Endothelial cell of umbilical vein (primary cell): ENCODE results near the gene SOX18.

Source experiments
- CTCF ChIP-seq, 2 donors: IDR thresholded peaks; 1 replicate in 1 of 2; 2 replicates in 1 of 2; pipeline ENCODE4 v1.5.1; 2011; ENCODE audit warnings: low read length in 2 of 2, mild to moderate bottlenecking in 2 of 2, moderate library complexity in 2 of 2, control low read depth in 1 of 2, inconsistent platforms in 1 of 2, low read depth in 1 of 2; ENCODE audit not compliant: insufficient read depth in 1 of 2; ENCODE audit errors: extremely low read depth in 1 of 2
- GATA2 ChIP-seq: IDR thresholded peaks from 2 replicates; pipeline ENCODE4 v1.7.0; 2011; ENCODE audit warnings: low read depth, mild to moderate bottlenecking, moderate library complexity, mixed read lengths, low read length; ENCODE audit not compliant: insufficient read length, insufficient read depth
- MAX ChIP-seq: IDR thresholded peaks from 2 replicates; pipeline ENCODE4 v1.6.1; 2011; ENCODE audit not compliant: insufficient read depth, insufficient read length

- TF ChIP-seq GATA2: no peak
- no peak for TF ChIP-seq CTCF (IDR thresholded peaks at IDR 0.05; ENCODE audit: extremely low read depth in 1 of 2, insufficient read depth in 1 of 2, low read depth in 1 of 2, low read length in 2 of 2)
- no peak for TF ChIP-seq MAX
Observed at GRCh38 chr20:64079273-64080012, 30.0 kb upstream of the SOX18 start, which contains the start of gene RGS19.
